NT2/D1 (cell line): ENCODE data around the gene FBLN1.
"Not testable (repeated sequence)": the region's sequence is repeated elsewhere in the genome, so short reads cannot be mapped to it uniquely, and the experiment has no call there.

Experiments used
- DNase-seq: peaks from one replicate; pipeline ENCODE4 v3.0.0-alpha.2; 2011; ENCODE audit warnings: low read depth, low spot score
- H3K27me3 ChIP-seq: 2 replicates; pipeline ENCODE4 v1.6.0; 2011; ENCODE audit warnings: mild to moderate bottlenecking; ENCODE audit not compliant: insufficient read length, insufficient read depth
- H3K36me3 ChIP-seq: 2 replicates; pipeline ENCODE4 v1.6.1; 2011; ENCODE audit warnings: mild to moderate bottlenecking, low read length, mixed read lengths; ENCODE audit not compliant: insufficient read depth, insufficient read length
- H3K4me1 ChIP-seq: 2 replicates; pipeline ENCODE4 v1.5.1; 2011; ENCODE audit not compliant: insufficient read depth, insufficient read length
- H3K4me3 ChIP-seq: 2 replicates; pipeline ENCODE4 v1.5.1; 2011; ENCODE audit warnings: low read depth; ENCODE audit not compliant: insufficient read length
- H3K9ac ChIP-seq: 2 replicates; pipeline ENCODE4 v1.6.0; 2011; ENCODE audit warnings: low read depth; ENCODE audit not compliant: insufficient read length
- H3K9me3 ChIP-seq: 2 replicates; pipeline ENCODE4 v1.5.1; 2011; ENCODE audit warnings: mild to moderate bottlenecking, low read length; ENCODE audit not compliant: insufficient read depth
- SUZ12 ChIP-seq: IDR thresholded peaks from 2 replicates; pipeline ENCODE4 v1.6.1; 2011; ENCODE audit not compliant: insufficient read length, insufficient read depth; ENCODE audit errors: extremely low read depth
- YY1 ChIP-seq: IDR thresholded peaks from 2 replicates; pipeline ENCODE4 v1.6.1; 2011; ENCODE audit not compliant: insufficient read length, insufficient read depth
- ZNF274 ChIP-seq: IDR thresholded peaks from 2 replicates; pipeline ENCODE4 v1.6.1; 2011; ENCODE audit warnings: mild to moderate bottlenecking, low read depth, low read length

FBLN1 gene

DNA sequence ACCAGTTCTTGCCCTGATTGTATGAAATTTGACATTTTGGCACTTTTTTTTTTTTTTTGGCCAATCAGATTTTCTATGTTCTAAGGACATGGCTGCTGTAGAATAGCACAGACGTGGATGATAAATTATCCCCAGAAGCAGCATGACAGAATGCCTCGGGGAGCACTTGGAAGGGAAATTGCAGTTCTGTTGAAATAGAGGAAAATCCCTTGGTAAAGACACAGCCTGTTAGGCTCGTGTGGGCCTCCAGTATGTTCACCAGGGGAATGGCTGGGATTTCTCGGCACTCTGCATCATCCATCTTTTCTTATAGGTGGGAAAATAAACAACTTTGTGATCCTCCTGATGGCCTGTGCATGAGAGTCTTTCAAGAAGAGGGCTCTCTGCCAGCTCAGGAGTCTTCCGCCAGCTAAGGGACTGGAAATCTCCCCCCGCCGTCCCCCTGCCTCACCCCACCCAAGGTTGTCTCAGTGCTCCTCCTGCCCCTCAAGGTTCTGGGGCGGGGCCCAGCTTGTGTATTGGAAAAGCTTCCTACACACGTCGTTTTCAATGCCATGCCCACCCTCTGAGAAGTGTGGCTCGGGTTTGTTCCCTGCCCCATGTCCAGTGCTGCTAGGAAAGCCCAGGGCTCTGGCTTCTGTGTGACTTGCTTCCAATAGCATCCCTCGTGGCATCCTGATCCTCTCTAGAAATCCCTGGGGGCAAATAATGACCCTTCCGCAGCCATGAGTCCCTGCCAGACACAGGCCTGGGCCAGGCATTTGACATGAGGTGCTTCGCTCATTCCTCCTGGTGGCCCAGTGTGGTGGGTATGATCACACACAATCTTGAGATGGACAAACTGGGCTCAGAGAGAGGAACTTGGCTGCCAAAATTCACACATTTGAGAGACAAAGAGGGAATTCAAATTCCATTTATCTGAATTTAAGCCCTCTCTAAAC lies 98.4 kb downstream of the FBLN1 start:
- no peak for DNase-seq
- Histone ChIP-seq H3K9ac (no peak overlapping the region), H3K36me3 (peaks cover 10% of the 10 kb centered on the region), H3K4me3 (no peak overlapping the region), H3K9me3 (no peaks in the 10 kb centered on the region), H3K4me1 (no peaks in the 10 kb centered on the region), H3K27me3 (no peaks in the 10 kb centered on the region)
- no peak for TF ChIP-seq YY1
- TF ChIP-seq ZNF274: no peak
- TF ChIP-seq SUZ12: no peak

DNA sequence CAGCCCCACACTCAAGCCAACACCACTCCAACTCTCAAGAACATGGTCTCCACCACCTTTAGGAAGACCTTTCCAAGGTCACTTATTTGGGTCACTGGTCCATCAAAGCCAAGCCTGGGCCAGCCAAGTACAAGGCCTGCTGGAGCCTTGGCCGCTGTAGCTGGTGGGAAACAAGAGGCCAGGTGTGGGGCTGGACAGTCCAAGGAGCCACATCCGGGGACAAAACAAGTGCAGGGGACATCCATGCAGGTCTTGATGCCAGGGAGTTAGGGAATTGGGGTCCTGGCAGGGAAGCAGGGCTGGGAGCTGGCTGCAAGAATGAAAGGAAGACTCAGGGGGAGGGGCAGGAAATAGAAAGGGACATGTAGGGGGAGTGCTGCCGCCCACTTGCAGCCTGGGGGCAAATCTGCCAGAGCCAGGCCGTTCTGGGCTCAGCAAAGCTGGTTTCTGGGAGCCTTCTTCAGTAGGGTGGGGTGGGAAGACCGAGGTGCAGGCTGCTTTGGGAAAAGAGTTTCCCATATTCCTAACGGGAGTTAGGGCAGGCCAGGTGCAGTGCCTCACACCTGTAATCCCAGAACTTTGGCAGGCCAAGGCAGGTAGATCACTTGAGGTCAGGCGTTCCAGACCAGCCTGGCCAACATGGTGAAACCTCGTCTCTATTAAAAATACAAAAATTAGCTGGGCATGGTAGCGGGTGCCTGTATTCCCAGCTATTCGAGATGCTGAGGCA lies 99.5 kb downstream of the FBLN1 start:
- H3K9ac ChIP-seq: no peak overlapping the region
- no peak overlapping the region for H3K4me3 ChIP-seq
- TF ChIP-seq YY1 (no peak), SUZ12 (no peak), ZNF274 (no peak)
- no peaks in the 10 kb centered on the region for H3K4me1 ChIP-seq
- H3K9me3 ChIP-seq: no peaks in the 10 kb centered on the region
- no peaks in the 10 kb centered on the region for H3K27me3 ChIP-seq
- DNase-seq: no peak
- peaks cover 10% of the 10 kb centered on the region for H3K36me3 ChIP-seq

DNA sequence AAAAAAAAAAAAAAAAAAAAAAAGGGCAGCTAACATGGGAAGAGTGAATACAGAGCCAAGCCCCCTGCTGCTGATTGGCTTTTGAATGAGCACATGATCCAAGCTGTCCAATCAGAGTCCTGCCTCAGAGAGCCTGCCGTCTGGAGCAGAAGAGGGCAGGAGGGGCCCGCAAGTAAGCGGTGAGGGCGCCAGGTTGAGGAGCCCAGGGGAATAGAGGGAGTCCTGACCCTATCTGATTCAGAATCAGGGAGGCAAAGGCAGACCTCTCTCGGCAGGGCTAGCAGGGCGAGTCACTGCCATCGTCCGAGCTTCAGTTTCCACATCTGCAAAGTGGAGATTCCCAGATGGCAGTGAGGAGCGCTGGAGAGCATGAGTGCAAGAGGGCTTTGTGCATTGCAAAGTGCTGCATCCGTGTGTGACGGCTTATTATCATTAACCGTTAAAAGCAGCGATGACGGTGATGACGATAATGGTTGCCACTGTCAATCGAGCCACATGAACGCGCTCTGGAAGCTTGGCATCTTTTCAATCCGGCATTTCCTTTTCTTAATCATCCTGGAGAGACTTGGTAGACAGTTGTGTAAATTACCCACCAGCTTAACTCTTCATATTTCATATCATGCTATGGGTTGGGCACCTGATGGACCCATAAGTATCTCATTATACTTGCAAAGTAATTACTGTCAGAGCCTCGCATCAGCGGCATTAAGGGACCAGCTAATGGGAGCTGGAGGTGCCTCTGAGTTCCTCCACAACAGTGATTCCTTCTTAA lies 100.3 kb downstream of the FBLN1 start:
- Histone ChIP-seq H3K36me3 (peaks cover 10% of the 10 kb centered on the region), H3K4me3 (no peak overlapping the region), H3K9ac (no peak overlapping the region), H3K9me3 (no peaks in the 10 kb centered on the region), H3K27me3 (no peaks in the 10 kb centered on the region), H3K4me1 (no peaks in the 10 kb centered on the region)
- TF ChIP-seq YY1 (no peak), ZNF274 (no peak), SUZ12 (no peak)
- peak; percentile 22 for DNase-seq

DNA sequence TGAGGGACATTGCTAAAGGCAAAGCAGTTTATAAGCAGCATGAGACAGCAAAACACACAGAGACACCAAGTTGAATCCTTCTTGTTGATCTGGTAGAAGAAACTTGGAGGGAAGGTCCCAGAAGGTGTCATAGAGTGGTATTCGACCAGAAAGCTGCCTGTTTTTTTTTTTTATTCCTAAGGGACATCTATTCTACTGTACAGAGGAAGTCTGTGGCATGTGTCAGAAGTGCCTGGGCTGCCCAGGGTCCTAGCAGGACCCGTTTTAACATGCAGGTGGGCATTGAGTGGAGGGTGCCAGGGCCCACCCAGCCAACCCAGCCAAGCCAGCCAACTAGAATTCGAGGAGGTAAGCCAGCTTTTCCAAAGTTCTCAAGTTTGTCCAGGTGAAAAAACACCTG lies 100.9 kb downstream of the FBLN1 start:
- Histone ChIP-seq H3K9me3 (no peaks in the 10 kb centered on the region), H3K36me3 (peaks cover 10% of the 10 kb centered on the region), H3K27me3 (no peaks in the 10 kb centered on the region), H3K4me1 (no peaks in the 10 kb centered on the region), H3K4me3 (no peak overlapping the region), H3K9ac (no peak overlapping the region)
- TF ChIP-seq YY1: no peak
- TF ChIP-seq SUZ12: no peak
- no peak for TF ChIP-seq ZNF274
- DNase-seq: no peak

- H3K27me3 ChIP-seq, H3K4me1 ChIP-seq, H3K4me3 ChIP-seq, H3K36me3 ChIP-seq, H3K9ac ChIP-seq, DNase-seq, H3K9me3 ChIP-seq: not testable (repeated sequence)
Measured at GRCh38 chr22:45608045-45608444, 105.4 kb downstream of the FBLN1 start.

DNA sequence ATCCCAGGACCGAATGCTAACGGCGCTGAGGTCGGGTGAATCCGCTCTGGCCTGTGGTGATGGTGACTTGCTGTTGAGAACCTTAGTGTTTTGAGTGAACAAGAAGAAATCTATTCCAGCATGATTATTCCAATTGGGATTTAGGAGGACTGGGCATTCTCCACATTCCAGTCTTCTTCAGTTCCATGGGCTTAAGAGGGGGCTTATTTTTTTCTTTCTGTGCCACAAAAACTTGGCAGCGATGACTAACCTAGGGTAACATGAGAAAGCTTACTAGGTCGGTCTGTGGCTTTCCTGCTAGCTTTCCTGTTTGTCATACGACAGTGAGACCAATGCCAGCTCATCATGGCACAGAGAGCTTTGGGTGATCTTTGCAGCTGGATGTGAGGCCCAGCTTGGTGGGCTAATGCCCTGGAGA lies 106.1 kb downstream of the FBLN1 start:
- DNase-seq: no peak

GRCh38 chr22:45612451-45612901 lies 109.8 kb downstream of the FBLN1 start:
- H3K36me3 ChIP-seq: no peaks in the 10 kb centered on the region
- no peak overlapping the region for H3K9ac ChIP-seq
- DNase-seq: no peak
- no peaks in the 10 kb centered on the region for H3K27me3 ChIP-seq
- H3K9me3 ChIP-seq: no peaks in the 10 kb centered on the region
- no peak overlapping the region for H3K4me3 ChIP-seq
- no peak for TF ChIP-seq SUZ12
- TF ChIP-seq ZNF274: no peak
- no peak for TF ChIP-seq YY1
- H3K4me1 ChIP-seq: peaks cover 2% of the 10 kb centered on the region

More for the DNA sequence above, 106.1 kb downstream of the FBLN1 start:
- Histone ChIP-seq H3K4me1 (peaks cover 2% of the 10 kb centered on the region), H3K27me3 (no peaks in the 10 kb centered on the region), H3K36me3 (no peaks in the 10 kb centered on the region), H3K9me3 (no peaks in the 10 kb centered on the region), H3K9ac (no peak overlapping the region), H3K4me3 (no peak overlapping the region)
- no peak for TF ChIP-seq YY1
